GM12872 (cell line): ENCODE data around the gene PCDHGA11.

Source experiments
- CTCF ChIP-seq: IDR thresholded peaks from 3 replicates; pipeline ENCODE4 v1.5.1; 2011; ENCODE audit warnings: low read depth, mild to moderate bottlenecking, low read length, moderate library complexity; ENCODE audit not compliant: insufficient read depth

Gene PCDHGA11

GRCh38 chr5:141421489-141421855 is 621 bp downstream of the PCDHGA11 start:
- no peak for TF ChIP-seq CTCF

GRCh38 chr5:141422742-141423291 is 2.0 kb downstream of the PCDHGA11 start:
- TF ChIP-seq CTCF: no peak

- TF ChIP-seq CTCF: no peak
Measured at GRCh38 chr5:141427783-141428426, 7.1 kb downstream of the PCDHGA11 start.

GRCh38 chr5:141430332-141431113 is 9.7 kb downstream of the PCDHGA11 start, which contains the start of gene PCDHGA12:
Gene PCDHGA12, plus strand, starts transcription at chr5:141430507. Its CDS starts 253 bp downstream, at chr5:141430760.
- peak; percentile 75 for TF ChIP-seq CTCF

GRCh38 chr5:141431286-141431685 is 10.4 kb downstream of the PCDHGA11 start:
- TF ChIP-seq CTCF: no peak

GRCh38 chr5:141434006-141434405 is 13.2 kb downstream of the PCDHGA11 start:
- no peak for TF ChIP-seq CTCF

- no peak for TF ChIP-seq CTCF
Measured at GRCh38 chr5:141437221-141437620, 16.4 kb downstream of the PCDHGA11 start.
